Left ventricle myocardium superior (tissue), 1 donor: ENCODE data around the gene CNOT3. TPM values are rescaled to one million over a fixed set of nuclear protein-coding genes. Genes with fewer than 3 reads are reported as not detected.

Experiments
- ATAC-seq: fragments of 200-7000 bp; cut with Tn5 transposase; one replicate; pipeline ENCODE4 v1.9.1; 2020; ENCODE audit warnings: mild to moderate bottlenecking, moderate library complexity
- DNase-seq: peaks from one replicate; pipeline ENCODE4 v3.0.0-alpha.2; 2020
- intact Hi-C: fragments of 100-400 bp; cut with micrococcal nuclease; formaldehyde crosslinking; loops from one replicate; pipeline ENCODE4 v1.11.0; 2022
- total RNA-seq: library from RNA; stranded (reverse); fragmentation: NEBNext Ultra II Directional; extraction: Animal tissue kit (Norgen Biotek cat#: 25700); gene quantifications from one replicate; pipeline ENCODE4 v1.2.1, GENCODE V29; 2021
- donor health status: DM: no; HTN: yes; CAD: no; lungs with severe emphysema.

Gene CNOT3
- total RNA-seq, 1 donor from 2014 or later = 23.2 TPM

DNA sequence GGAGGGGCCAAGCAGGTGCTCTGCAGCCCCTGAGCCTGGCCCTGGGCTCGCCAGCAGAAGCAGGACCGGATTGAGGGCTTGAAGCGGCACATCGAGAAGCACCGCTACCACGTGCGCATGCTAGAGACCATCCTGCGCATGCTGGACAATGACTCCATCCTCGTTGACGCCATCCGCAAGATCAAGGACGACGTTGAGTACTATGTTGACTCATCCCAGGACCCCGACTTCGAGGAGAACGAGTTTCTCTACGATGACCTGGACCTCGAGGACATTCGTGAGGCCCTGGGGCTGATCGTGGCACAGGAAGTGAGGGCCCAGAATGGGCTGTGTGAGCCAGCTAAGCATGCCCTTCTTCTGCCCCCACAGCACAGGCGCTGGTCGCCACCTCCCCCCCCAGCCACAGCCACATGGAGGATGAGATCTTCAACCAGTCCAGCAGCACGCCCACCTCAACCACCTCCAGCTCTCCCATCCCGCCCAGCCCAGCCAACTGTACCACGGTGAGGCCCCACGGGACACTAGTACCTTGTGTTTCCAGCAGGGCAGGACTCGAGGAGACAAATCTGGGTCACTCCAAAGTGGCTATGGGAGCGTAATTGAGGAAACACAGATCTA, 8.1 kb downstream of the CNOT3 start:
- no peak for DNase-seq
- ATAC-seq = no peak
- intact Hi-C loops = no loop called here

DNA sequence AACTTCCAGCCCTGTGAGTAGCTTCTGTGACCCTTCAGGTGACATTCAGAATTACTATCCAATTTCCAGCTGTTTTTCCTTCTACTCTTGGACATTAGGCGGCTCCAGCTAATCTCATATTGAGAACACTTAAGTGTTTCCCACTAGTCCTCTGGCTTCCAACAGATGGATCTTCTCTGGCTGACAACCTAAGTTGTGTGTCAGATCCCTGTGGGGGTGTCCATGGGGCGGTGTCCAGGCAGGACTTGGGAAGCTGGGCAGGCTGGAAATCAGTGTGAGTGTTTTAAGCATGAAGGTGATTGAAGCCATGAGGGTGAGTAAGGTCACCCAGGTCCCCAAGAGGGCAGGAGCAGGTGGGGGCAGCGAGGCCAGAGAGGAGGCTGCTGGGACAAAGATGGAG, 10.1 kb downstream of the CNOT3 start:
- peak; percentile 71 for DNase-seq
- intact Hi-C loops = no loop called here
- ATAC-seq = peak; percentile 80

DNA sequence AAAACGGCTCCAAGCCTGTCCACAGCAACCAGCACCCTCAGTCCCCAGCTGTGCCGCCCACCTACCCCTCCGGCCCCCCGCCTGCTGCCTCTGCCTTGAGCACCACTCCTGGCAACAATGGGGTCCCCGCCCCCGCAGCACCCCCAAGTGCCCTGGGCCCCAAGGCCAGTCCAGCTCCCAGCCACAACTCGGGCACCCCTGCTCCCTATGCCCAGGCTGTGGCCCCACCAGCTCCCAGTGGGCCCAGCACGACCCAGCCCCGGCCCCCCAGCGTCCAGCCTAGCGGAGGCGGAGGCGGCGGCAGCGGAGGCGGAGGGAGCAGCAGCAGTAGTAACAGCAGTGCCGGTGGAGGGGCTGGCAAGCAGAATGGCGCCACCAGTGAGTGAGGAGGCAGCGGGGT, 10.6 kb downstream of the CNOT3 start:
- intact Hi-C loops = no loop called here
- DNase-seq (no peak), ATAC-seq (peak; percentile 5)

- DNase-seq (no peak), ATAC-seq (no peak)
- intact Hi-C loops = no loop called here
Measured at GRCh38 chr19:54149021-54149812, 11.7 kb downstream of the CNOT3 start.

DNA sequence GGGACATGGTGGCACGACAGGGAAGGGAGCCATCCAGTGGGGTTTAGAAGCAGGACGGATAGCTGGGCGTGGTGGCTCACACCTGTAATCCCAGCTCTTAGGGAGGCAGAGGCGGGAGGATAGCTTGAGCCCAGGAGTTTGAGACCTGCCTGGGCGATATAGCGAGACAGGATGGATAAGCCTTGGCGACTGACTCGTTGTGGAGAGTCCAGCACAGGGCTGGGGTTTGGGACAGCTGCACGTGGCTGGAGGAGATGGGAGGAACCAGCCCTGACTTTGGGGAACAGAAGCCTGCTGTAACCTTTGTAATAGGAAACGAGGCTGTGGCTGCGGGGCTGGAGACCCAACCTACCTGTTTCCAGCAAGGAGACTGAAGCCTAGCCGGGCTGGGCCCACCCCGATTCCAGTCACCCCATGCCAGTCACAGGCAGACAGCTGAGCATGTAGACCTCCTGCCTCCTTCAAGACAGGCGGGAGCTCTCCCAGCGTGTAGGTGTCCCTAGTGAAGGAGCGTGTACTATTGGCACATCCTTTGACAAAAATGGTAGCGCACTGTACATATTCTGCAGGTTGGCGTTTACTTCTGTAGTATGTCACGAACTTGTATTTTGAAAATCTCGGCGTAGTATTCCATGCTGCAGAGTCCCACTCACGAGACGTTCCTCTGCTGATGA, 13.9 kb downstream of the CNOT3 start:
- intact Hi-C loops = no loop called here
- no peak for DNase-seq
- no peak for ATAC-seq

- intact Hi-C loops = no loop called here
- DNase-seq (no peak), ATAC-seq (no peak)
Measured at GRCh38 chr19:54152267-54152666, 14.7 kb downstream of the CNOT3 start.

DNA sequence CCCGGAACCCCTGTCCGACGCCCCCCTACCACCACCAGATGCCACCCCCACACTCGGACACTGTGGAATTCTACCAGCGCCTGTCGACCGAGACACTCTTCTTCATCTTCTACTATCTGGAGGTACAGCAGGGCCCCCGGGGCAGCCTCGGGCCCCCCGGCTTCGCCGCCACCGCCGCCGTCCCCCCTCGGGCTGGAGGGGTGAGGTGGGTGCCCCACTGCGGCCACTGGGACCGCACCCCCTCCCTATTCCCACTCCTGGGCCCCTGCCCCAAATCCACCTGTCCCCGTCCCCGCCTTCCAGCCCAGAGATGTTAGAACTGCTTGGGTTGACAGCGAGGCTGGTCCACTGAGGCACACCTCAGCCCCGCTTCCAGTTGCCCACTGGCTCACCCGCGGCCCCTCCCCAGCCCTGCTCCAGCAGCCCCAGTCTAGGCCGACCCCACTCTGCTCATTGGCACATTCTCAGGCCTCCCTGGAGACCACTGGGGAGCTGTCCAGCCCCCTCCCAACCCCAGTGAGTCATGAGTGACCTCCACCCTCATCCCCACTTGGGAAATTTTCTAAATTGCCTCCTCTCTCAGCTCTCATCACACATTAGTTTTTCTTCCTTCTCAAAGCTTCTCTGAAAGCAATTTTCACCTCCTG, 15.4 kb downstream of the CNOT3 start:
- ATAC-seq (peak; percentile 38), DNase-seq (no peak)
- intact Hi-C loops = no loop called here

DNA sequence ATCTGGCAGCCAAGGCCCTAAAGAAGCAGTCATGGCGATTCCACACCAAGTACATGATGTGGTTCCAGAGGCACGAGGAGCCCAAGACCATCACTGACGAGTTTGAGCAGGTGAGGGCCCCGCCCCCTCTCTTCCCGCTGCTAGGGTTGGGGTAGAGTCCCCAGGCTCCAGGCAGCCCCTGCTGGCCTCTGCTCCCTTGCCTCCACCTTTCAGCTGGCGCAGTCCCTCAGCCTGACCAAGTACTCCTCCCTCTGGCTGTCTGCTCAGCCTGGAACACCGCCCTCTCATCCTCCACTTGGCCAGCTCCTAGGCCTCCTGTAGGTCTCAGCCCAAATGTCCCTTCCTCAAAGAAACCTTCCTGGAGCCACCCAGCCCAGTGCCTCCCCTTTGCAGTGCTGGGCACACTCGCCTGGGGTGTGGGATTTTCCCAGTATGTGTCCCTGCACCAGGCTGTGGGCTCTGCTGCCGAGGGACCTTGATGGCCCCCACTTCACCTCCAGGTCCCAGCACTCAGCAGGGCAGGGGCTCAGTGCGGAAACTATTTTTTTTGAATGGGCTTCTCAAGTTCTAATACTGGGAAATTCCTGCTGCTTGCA, 16.3 kb downstream of the CNOT3 start:
- intact Hi-C loops = no loop called here
- ATAC-seq = no peak

DNA sequence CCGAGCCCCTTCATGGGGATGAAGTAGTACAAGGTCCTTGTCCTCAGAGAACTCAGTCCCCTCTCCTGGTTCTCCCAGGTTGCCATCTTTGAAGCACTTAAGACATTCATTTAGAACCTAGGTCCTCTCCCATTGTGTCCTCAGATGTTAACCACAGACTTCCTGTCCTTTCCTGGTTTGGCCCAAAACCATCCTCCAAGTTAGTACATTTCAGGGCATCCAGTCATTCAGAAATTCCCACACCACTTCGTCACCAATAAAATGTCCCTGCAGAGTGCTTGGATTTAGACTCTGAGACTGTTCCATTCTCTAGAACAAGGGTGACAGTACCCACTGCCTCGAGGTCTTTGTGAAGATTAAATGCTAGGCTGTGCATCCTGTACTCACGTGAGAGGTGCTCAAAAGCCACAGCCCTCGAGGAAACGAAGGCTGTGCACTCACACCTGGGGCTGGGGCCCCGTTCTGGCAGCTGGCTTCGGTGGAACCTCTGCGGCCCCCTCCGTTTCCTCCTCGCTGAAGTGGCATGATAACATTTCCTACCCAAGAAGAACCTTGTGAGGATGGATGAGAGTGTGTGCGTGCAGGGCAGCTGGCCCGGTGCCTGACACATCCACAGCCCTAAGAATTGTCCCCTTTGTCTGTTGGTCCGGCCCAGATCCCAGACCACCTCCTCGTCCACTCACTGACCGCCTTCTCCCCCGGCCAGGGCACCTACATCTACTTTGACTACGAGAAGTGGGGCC, 17.2 kb downstream of the CNOT3 start:
- intact Hi-C loops = no loop called here
- DNase-seq (no peak), ATAC-seq (no peak)

More for the DNA sequence above, 16.3 kb downstream of the CNOT3 start:
- DNase-seq = no peak

GRCh38 chr19:54155694-54156093, 18.1 kb downstream of the CNOT3 start:
- intact Hi-C loops = no loop called here
- no peak for DNase-seq
- no peak for ATAC-seq

- intact Hi-C loops = no loop called here
- ATAC-seq (no peak), DNase-seq (no peak)
Measured at GRCh38 chr19:54156490-54156889, 18.9 kb downstream of the CNOT3 start.

DNA sequence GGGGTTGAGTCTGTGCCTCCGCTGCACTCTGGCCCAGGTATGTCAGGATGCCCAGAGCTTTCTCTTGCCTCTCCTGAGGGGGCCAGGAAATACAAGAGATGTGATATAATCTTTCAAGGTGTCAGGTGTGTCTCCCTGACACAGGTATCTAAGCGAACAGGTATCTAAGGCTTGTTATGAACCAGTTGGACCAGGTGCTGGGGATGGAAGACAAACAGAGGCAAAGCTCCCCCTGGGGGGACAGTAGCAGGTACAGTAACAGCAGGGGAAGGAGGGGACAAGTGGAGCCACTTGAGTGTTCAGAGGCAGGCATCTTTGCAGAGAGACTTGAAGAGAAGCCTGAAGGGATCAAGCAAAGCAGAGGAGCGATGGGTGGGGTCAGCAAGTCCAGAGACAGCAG, 19.4 kb downstream of the CNOT3 start:
- ATAC-seq (no peak), DNase-seq (no peak)
- intact Hi-C loops = no loop called here

DNA sequence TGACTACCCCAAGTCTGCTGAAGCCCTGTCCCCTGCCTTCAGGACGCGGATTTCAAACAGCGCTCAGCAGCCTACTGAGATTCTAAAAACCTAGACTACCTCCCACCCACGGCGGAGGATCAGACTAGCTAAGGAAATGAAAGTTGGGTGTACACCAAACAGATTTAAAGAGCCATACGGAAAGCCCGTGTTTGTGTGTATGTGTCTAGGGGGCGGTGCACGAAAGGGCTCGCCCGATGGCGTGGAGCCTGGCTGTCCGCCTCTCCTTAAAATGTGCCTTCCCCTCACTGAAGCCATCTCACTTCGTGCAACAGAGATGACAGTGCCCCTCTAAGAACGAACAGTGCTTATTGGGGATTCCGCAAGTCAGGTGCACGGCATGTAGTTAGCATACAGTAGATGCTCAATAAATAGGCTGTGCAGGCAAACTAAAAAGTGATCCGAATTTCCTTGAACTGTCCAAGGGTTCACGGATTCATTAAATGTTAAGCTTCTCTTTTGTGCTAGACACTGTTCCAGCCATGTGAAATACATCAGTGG, 21.3 kb downstream of the CNOT3 start:
- intact Hi-C loops = no loop called here
- ATAC-seq = no peak
- no peak for DNase-seq

DNA sequence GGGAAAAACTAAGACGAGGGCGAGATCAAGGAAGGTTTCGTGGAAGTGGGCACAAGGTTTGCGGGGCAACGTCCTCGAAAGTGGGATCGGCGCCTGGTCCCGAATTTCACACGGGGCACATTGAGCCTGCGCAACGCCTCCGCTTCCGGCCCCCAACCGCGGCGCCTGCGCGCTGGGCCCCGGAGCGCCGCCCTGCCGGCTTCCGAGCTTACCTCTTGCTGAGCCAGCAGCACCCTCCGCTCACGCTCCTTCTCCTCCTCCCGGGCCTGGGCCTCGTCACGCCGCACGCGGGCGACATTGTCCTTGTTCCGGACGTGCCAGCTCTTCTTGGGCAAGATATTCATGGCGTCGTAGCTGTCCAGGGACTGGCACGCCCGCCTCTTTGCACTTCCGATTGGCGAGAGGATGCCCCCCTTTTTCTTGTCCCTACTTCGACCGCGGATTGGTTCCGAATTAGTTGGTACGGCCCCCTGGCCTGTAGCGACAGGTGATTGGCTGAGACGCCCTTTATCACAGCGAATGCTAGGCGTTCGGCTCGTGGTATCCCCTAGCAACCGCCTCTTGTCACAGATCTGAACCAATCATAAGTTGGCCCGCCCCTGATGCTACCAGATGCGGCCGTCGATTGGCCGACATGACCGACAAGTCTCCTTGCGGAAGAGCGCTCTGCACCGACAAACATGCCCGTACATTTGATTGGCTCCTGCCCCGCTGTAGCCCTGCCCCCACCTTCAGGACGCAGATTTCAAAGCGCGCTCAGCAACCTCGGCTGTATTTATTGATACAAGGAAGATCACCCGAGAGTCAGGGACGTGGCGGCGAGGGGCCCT, 22.0 kb downstream of the CNOT3 start, which contains the start of gene LENG1:
Gene LENG1, minus strand, starts transcription at position 370 of the 830 bp plus-strand sequence. Its CDS starts 26 bp downstream, at position 344.
- intact Hi-C loops = no loop called here
- peak; percentile 99 for DNase-seq

DNA sequence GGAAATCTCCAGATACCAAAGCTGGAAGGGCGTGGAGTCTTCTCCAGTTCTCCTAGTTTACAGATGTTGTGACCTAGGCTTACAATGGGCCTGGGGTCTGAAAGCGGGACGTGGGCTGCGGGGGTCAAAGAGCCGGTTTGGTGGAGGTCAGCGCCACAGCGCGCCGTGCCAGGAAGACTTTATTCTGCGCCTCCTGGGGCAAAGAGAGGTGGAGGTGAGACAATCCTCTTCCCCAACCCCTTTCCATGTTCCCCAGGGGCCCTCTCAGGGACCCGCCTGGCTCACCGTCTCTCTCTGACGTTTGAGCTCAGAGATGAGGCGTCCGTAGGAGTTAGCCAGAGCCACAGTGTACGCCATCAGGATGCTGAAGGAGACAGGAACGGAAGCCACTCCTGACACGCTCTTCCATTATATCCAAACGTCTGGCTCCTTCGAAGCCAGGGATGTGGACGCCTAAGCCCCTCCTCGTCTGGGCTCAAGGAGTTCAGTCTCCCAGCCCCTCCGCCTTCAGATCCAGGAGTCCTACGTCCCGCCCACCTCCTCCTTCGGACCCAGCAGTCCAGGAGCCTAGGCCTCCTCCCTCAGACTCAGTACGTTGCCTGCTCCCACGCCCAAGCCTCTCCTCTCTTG, 22.7 kb downstream of the CNOT3 start:
- intact Hi-C loops = no loop called here
- DNase-seq = no peak
- ATAC-seq = no peak

More for the DNA sequence above, 22.0 kb downstream of the CNOT3 start, which contains the start of gene LENG1:
- peak; percentile 93 for ATAC-seq

DNA sequence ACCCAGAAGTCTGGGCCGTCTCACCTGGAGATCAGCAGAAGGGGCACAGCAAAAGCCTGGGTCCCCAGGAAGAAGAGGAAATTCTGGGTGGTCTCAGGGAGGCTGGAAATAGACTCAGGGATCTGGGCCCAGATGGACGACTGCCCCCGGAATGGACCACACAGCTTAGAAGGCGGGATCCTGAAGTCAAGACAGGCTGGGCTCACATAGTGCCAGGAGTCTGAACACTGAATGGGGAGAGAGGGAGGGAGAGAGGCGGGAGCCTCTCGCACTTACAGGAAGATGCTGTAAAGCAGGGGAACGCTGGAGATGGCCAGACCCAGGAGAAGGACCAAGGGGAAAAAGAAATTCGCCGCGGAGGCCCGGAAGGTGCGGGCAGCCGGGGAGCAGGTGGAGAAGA, 23.3 kb downstream of the CNOT3 start:
- ATAC-seq (no peak), DNase-seq (no peak)
- intact Hi-C loops = no loop called here

GRCh38 chr19:54162241-54162805, 24.8 kb downstream of the CNOT3 start:
- intact Hi-C loops = no loop called here
- ATAC-seq (peak; percentile 31), DNase-seq (peak; percentile 88)
